Large intestine (tissue), 12 donors: Measurements from ENCODE around the gene KMO. TPM values are rescaled to one million over a fixed set of nuclear protein-coding genes. Genes with fewer than 3 reads are reported as not detected.

Experiments used
- DNase-seq, 2 donors: peaks; one replicate each; pipeline versions ENCODE4 v3.0.0 to v3.0.0-alpha.2; 2013
- H3K27ac ChIP-seq: one replicate; pipeline ENCODE4 v1.5.1; 2013; ENCODE audit warnings: low read length
- H3K27me3 ChIP-seq: 2 replicates; pipeline ENCODE4 v1.6.1; 2013; ENCODE audit warnings: low read length; ENCODE audit not compliant: control insufficient read depth, insufficient read depth
- H3K36me3 ChIP-seq: 2 replicates; pipeline ENCODE4 v1.6.1; 2013; ENCODE audit warnings: low read length; ENCODE audit not compliant: control insufficient read depth, insufficient read depth
- H3K4me1 ChIP-seq: one replicate; pipeline ENCODE4 v1.6.1; 2013; ENCODE audit warnings: low read length; ENCODE audit not compliant: control insufficient read depth, insufficient read depth
- H3K4me3 ChIP-seq: one replicate; pipeline ENCODE4 v1.5.1; 2013; ENCODE audit warnings: low read length
- H3K9me3 ChIP-seq: one replicate; pipeline ENCODE4 v1.6.1; 2013; ENCODE audit warnings: mild to moderate bottlenecking, low read depth, low read length, moderate library complexity; ENCODE audit not compliant: control insufficient read depth
- WGBS: methylation state at CpG from one replicate; pipeline ENCODE4 v1.1.5; 2013; ENCODE audit warnings: low lambda C conversion rate; ENCODE audit not compliant: insufficient coverage; 5-methylcytosine and 5-hydroxymethylcytosine counted together
- long read RNA-seq, 11 donors: transcript quantifications; one replicate each; lab custom pipeline, GENCODE V29; 2026
- polyA plus RNA-seq: library from polyadenylated mRNA; unstranded; fragments of 120-200 nt; gene quantifications from one replicate; pipeline ENCODE4 v1.2.1, GENCODE V29; 2013

Gene KMO
- 0.55 TPM for polyA plus RNA-seq
- long read RNA-seq, donor 1, full-length matches to known transcripts, result 1 of 18 reads
- long read RNA-seq, donor 1, partial matches to known transcripts, result 0 of 18 reads
- long read RNA-seq, donor 1, other reads (novel, unspliced or antisense), result 17 of 18 reads
- long read RNA-seq, donor 2, result 0 reads
- long read RNA-seq, donor 3, result 0 reads
- long read RNA-seq, donor 4, result 0 reads
- long read RNA-seq, donor 5, result 0 reads
- long read RNA-seq, donor 6, partial matches to known transcripts, result 10 of 22 reads
- long read RNA-seq, donor 6, other reads (novel, unspliced or antisense), result 12 of 22 reads
- long read RNA-seq, donor 7, result 0 reads
- long read RNA-seq, donor 8, result 0 reads
- long read RNA-seq, donor 9, result 0 reads
- long read RNA-seq, donor 10, result 0 reads
- long read RNA-seq, donor 11, result 0 reads

DNA sequence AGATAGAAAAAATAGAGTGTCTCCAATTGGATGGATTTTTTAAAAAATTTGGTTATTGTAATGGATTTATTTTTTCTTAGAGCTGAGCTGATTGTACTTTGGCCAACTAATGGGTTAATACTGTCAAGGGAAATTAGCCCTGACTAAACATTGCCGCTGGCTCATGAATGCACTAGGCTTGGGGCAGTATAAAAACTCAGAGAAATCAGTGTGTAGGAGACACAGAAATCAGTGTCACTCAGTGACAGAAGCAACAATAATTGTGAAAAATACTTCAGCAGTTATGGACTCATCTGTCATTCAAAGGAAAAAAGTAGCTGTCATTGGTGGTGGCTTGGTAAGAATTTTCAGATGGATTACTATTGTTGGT, at the start of gene KMO:
TSS of gene KMO (plus strand) at position 217 of the 370 bp plus-strand sequence. CDS start at position 284, 67 bp downstream.
- H3K4me3 ChIP-seq, result peak within 1 kb of the TSS; percentile 58
- peak in 1 of 2 donors; percentile 36 for DNase-seq
- H3K36me3 ChIP-seq, result no peaks in the 10 kb centered on the region

DNA sequence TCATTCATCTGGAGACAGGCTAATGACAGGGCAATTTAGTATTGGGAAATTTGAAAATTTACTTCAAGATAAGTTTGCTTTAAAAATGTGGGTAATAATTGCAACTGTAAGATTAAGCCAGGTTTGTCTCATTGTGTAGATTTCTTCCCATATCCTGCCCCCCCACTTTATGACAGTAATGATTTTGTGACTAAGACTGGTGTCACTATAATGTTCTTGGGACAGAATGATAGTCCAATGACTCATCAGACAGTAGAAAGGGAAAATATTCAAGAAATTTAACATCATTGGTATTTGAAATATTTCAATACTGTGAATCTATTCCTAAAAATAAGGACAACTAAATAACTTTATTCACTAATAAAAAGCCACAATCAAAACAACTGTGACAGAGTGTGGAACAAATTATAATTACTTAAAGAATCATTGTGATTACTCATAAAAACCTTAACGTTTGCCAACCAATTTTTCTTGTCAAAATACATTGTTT, 49.4 kb upstream of the KMO start:
- Histone ChIP-seq H3K27ac (no peak overlapping the region), H3K4me3 (no peak overlapping the region), H3K27me3 (no peaks in the 10 kb centered on the region), H3K9me3 (no peaks in the 10 kb centered on the region), H3K4me1 (no peaks in the 10 kb centered on the region), H3K36me3 (no peaks in the 10 kb centered on the region)
- 67% methylated on average over 1 of the region's 1 CpG for whole genome bisulfite sequencing
- no peak for DNase-seq

More for the DNA sequence above, at the start of gene KMO:
- no CpG with 5 or more reads among the region's 1 CpG for WGBS
- peak within 1 kb of the TSS; percentile 54 for H3K27ac ChIP-seq
- no peaks in the 10 kb centered on the region for H3K4me1 ChIP-seq
- peaks cover 3% of the 10 kb centered on the region for H3K27me3 ChIP-seq
- H3K9me3 ChIP-seq, result no peaks in the 10 kb centered on the region

DNA sequence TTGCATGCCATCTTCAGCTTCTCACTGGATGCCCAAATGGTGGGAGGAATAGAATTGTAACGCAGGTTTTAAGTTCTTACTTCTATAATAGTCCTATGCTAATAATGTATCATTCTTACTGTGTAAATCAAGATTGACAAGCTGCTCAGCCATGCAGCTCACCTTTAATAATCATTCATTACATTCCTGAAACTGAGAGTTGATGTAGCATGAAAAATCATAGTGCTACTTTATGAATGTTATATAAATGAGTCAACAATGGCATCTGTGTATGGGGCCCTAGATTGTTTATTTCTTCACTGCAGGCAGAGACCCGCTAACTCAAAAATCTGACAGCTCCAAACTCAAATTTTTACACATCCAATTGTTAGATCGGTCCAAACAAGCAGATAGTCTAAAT, 47.0 kb upstream of the KMO start:
- Histone ChIP-seq H3K9me3 (no peaks in the 10 kb centered on the region), H3K27ac (no peak overlapping the region), H3K4me1 (no peaks in the 10 kb centered on the region), H3K36me3 (no peaks in the 10 kb centered on the region), H3K27me3 (no peaks in the 10 kb centered on the region), H3K4me3 (no peak overlapping the region)
- WGBS, result 80% methylated on average over 1 of the region's 3 CpGs
- no peak for DNase-seq

DNA sequence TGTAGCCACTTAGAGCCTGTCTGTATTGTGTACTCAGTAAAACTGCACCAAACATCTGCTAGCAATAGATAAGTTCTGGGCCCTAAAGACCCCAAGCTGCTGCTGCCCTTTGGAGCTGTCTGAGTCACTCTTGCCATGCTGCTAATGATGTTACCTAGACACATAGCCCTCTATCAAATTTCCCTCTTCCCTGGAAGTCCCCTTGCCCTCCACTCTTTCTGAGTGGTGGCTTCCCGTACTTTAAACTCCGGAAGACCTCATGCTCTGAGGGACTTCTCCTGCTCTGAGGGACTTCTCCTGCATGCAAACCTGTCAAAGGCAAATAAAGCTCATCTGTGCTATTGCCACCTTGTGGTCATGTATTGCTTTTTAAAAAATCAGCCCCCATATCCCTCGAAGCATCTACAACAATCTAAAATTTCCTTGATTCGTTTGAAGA, 46.6 kb upstream of the KMO start:
- H3K4me1 ChIP-seq, result no peaks in the 10 kb centered on the region
- no peak overlapping the region for H3K4me3 ChIP-seq
- peak in 1 of 2 donors; percentile 7 for DNase-seq
- WGBS, result 83% methylated on average over 2 of the region's 4 CpGs
- H3K27me3 ChIP-seq, result no peaks in the 10 kb centered on the region
- no peaks in the 10 kb centered on the region for H3K9me3 ChIP-seq
- H3K36me3 ChIP-seq, result no peaks in the 10 kb centered on the region
- H3K27ac ChIP-seq, result no peak overlapping the region

DNA sequence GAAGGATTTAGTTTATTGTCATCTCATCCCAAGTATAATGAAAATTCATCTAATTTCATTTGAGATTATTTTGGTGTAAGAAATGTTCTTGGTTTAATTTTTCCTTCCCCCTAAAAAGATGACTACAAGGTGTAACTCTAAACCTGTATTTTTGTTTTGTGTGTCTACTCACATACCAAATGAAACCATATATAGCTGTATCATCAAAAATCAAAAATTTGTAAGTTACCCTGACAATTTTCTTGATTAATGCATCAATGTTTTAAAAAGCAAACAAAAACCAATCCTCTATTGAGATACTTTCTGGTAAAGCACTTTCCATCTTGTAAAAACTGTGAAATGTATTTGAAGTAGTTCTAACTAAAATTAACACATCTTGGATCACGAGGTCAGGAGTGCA, 43.4 kb upstream of the KMO start:
- Histone ChIP-seq H3K9me3 (no peaks in the 10 kb centered on the region), H3K4me1 (no peaks in the 10 kb centered on the region), H3K4me3 (no peak overlapping the region), H3K27ac (no peak overlapping the region), H3K36me3 (peaks cover 3% of the 10 kb centered on the region), H3K27me3 (no peaks in the 10 kb centered on the region)
- no CpG with 5 or more reads among the region's 1 CpG for WGBS
- no peak for DNase-seq

DNA sequence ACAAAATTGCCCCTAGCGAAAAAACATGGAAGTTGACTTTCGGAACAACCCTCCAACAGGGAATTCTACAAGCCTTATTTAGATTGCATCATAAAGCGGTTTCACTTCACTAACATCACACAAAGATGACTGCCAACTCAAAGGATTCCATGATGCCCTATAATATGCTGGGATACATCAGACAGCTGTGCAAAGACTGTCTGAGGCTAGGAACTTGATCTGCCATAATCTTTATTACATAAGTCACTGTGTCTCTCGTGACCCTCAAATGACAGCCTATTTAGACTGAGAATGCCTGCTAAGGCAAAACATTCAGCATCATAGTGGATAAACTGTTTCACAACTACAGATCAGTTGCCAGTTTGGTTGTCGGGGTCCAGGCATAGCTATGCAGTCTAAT, 36.4 kb upstream of the KMO start:
- no CpG with 5 or more reads among the region's 5 CpGs for WGBS
- Histone ChIP-seq H3K36me3 (peaks cover 42% of the 10 kb centered on the region), H3K27ac (no peak overlapping the region), H3K27me3 (no peaks in the 10 kb centered on the region), H3K9me3 (no peaks in the 10 kb centered on the region), H3K4me3 (no peak overlapping the region), H3K4me1 (no peaks in the 10 kb centered on the region)
- no peak for DNase-seq

DNA sequence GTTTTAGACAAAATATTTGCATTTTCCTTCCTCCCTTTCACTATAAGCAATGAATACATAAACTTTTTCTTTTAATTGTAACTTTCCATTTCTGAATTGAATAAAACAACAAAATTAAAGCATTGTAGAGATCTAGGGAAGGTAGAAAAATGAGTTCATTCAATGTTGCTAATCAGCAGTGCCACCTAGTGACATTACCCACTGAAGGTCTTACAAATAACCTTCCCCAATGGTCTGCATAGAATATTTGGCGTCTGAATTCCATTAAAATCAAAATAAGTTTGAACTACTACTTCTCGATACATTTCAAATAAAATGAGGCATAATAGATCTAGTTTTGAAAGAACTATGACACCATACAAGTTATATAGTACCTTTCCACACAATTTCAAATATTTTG, 32.3 kb upstream of the KMO start:
- no peak overlapping the region for H3K27ac ChIP-seq
- WGBS, result 75% methylated on average over 2 of the region's 2 CpGs
- no peaks in the 10 kb centered on the region for H3K9me3 ChIP-seq
- no peak overlapping the region for H3K4me3 ChIP-seq
- no peak for DNase-seq
- peaks cover 66% of the 10 kb centered on the region for H3K36me3 ChIP-seq
- no peaks in the 10 kb centered on the region for H3K27me3 ChIP-seq
- no peaks in the 10 kb centered on the region for H3K4me1 ChIP-seq

DNA sequence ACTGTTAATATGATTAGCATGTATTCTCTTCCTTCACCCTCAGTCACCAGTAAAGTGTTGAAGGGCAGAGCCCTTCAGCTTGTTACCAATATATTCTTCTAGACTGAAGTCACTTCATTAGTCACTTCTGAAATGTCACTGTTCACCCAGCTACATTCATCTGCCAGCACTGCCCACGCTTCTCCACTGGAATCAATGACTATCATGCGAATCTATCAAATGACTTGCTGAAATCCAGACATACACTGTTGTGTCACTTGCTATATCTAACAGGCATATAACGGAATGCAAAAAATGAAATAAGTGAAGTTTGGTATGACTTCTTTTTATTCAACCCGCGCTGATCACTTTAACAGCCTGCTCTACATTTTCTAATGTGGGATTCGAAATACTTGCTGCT, 28.7 kb upstream of the KMO start:
- Histone ChIP-seq H3K4me3 (no peak overlapping the region), H3K36me3 (peaks cover 59% of the 10 kb centered on the region), H3K4me1 (no peaks in the 10 kb centered on the region), H3K27ac (no peak overlapping the region), H3K27me3 (no peaks in the 10 kb centered on the region), H3K9me3 (no peaks in the 10 kb centered on the region)
- no peak for DNase-seq
- WGBS, result 100% methylated on average over 2 of the region's 6 CpGs

DNA sequence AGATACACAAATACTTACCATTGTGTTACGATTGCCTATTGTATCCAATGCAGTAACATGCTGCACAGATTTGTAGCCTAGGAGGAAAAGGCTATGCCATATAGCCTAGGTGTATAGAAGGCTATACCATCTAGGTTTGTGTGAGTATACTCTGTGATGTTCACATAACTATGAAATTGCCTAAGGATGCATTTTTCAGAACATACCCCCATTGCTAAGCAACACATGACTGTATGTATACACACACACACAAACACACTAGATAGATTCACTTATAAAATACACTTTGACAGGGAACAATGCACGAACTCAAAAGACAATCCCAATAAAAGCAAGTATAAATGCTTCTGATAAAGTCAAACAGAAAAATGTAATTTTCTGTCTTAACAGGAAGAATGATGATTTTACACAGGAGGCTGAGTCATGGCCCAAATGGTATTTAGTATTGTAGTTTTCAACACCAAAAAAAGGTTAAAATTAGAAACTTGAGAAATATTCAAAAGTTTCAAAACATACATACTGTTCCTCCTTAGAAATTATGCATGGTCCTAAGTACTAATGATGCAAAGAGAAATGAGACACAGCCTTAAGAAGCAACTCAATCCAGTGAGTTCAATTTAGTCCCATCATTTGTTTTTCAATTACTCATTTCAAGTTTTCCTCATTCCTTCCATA, 24.9 kb upstream of the KMO start:
- WGBS, result 100% methylated on average over 2 of the region's 2 CpGs
- H3K9me3 ChIP-seq, result no peaks in the 10 kb centered on the region
- no peak overlapping the region for H3K27ac ChIP-seq
- DNase-seq, result no peak
- no peaks in the 10 kb centered on the region for H3K27me3 ChIP-seq
- no peak overlapping the region for H3K4me3 ChIP-seq
- no peaks in the 10 kb centered on the region for H3K4me1 ChIP-seq
- H3K36me3 ChIP-seq, result peaks cover 72% of the 10 kb centered on the region

DNA sequence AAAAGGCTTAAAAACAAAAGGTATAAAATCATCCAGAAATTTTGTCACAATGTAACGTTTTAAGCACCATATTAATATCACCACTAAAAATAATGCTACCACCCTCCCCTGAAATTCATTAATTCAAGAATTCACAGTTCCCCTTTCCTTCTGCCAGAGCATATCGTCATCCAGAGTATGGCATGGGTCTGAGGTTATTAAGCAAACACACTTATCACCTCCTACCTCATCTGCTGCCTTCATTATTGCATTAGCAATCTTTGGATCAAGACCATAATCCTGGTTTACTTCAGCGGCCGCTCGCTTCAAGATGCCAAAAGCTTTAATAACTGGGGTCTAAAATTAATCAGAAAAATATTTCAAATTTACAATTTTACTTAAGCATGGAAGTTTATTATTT, 18.8 kb upstream of the KMO start:
- no peaks in the 10 kb centered on the region for H3K27me3 ChIP-seq
- no peaks in the 10 kb centered on the region for H3K4me1 ChIP-seq
- DNase-seq, result no peak
- WGBS, result 100% methylated on average over 1 of the region's 5 CpGs
- H3K27ac ChIP-seq, result no peak overlapping the region
- no peaks in the 10 kb centered on the region for H3K9me3 ChIP-seq
- H3K36me3 ChIP-seq, result peaks cover 38% of the 10 kb centered on the region
- H3K4me3 ChIP-seq, result no peak overlapping the region
